NCI-H1417 (cell line): Measurements from ENCODE around the gene CACNA1D.

Experiments used
- DNase-seq, 3 experiments: peaks; one replicate each; lab custom pipeline; 2025; lab: John Stamatoyannopoulos, UW

The CACNA1D gene

DNA sequence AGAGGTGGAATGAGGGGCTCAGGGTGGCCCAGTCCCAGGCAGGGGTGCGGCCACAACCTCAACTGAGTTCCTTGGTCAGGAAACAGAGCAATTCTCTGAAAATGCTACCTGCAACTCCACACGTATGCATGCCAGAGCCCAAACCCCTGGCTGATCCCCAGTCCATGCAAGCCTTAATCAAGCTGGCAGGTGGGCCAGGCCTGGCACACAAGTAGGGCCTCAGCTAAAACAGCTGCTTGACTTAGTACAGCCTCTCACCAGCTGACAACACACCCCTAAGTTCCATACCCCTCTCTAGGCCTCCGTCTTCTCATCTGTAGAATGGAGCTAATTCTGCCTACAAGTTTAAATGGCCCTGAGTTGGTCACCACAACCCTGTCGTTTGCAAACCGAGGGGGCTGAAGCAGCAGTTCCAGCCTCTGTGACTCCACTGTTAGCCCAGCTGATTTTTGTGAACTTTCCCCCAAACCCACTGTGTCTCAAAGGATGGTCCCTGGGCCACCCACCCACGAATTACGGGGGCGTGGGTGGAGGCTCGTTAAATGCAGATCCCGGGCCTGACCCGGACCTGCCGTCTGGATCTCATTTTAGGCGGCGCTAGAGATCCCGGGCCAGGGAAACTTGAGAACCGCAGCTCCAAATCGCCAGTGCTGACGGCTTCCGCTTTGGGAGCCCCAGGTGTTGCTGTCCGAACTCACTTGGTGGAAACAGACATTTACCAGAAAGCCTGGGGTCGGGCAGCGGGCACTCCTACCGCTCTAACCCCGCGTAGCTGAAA lies 350.9 kb downstream of the CACNA1D start:
- DNase-seq = peak in 1 of 3 experiments; percentile 24

DNA sequence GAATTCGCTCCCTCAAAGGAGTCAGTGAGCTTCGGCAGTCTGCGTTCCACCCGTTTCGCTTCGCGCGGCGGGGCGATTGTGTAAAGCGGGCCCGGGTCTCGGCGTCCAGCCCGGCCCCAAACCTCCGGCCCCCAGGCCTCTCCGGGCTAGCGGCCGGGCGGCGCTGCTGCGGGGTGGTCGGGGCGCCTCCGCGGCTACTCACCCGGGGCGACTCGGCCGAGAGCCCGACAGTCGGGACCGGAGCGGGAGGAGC lies 351.4 kb downstream of the CACNA1D start:
- DNase-seq = peak in 1 of 3 experiments; percentile 55

DNA sequence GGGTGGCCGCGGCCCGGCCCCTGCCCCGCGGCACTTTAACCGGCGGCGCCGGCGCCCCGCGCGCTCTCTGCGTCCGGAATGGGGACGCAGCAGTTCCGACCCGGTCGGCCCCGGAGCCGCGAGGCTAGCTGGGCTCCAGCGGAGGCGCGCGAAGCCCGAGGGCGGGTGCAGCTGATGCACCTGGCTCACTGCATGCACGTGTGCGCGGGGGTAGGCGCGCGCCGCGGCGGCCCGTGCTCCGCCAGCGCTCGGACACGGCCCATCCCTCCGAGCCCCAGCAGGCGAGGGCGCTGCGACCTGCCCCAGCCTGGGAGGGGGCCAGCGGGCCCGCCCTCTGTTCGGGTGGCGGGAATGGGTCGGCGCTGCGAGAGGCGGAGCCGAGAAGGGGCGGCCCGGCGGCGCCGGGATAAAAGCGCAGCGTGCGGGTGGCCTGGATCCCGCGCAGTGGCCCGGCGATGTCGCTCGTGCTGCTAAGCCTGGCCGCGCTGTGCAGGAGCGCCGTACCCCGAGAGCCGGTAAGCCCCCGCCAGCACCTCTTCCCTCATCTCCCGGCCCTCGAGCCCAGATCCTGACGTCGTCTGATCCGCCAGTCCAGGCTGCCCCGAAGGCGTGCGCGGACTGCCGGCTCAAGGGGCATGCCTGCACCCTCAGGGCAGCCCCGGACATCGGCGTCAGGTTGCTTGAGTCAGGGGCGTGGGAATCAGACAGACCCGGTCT lies 351.9 kb downstream of the CACNA1D start, which contains the start of the genes CHDH and IL17RB:
CHDH (minus strand) TSS at position 286 of the 717 bp plus-strand sequence. CDS start 22,411 bp downstream, outside the sequence.
IL17RB (plus strand) TSS at position 435 of the 717 bp plus-strand sequence; CDS start at position 456, 21 bp downstream.
- DNase-seq = peak; percentile 26 to 72 (median 62)

DNA sequence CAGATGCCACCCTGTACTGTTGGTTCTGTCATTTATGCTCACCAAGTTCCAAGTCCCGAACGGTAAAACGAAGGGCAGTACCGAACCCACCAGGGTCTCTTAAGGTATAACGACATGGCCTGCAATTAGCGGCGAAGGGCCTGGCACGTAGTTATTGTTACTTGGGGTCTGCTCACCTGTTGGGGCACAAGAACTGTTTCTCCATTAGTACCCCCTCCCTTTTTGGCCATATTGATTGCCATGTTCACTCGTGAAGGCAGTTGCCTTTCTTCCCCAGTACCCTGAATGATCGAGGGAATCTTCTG lies 352.4 kb downstream of the CACNA1D start:
- DNase-seq = no peak

DNA sequence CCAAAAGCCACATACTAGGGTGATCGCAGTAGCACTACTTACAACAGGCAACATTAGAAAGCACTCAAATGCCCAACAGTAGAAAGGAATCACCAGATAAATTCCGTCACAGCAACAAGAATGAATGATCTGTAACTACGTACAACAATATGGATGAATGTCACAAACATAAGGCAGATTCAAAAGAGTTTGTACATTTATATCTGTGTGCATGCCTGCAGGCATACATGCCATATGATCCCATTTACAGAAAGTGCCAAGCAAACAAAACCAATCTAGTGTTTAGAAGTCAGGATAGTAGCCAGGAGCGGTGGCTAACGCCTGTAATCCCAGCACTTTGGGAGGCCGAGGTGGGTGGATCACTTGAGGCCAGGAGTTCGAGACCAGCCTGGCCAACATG lies 355.5 kb downstream of the CACNA1D start:
- DNase-seq = no peak

DNA sequence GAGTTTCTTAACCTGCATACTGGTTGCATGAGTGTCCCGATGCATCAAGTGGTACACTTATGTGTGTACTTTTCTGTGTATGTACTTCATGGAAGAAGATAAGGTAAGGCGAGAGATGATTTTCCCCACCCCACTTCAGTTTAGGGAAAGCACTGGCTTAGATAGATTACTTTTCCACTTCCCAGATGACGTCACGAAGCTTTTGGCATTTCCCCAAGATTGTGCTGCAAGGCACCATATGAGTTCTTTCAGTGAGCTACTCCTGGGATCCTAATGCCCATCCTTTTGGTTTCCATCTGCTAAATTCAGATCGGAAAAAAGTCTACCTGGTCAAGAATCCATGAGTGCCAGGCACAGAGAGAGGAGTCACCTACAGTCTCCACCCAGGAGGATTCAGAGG lies 356.5 kb downstream of the CACNA1D start:
- no peak for DNase-seq

DNA sequence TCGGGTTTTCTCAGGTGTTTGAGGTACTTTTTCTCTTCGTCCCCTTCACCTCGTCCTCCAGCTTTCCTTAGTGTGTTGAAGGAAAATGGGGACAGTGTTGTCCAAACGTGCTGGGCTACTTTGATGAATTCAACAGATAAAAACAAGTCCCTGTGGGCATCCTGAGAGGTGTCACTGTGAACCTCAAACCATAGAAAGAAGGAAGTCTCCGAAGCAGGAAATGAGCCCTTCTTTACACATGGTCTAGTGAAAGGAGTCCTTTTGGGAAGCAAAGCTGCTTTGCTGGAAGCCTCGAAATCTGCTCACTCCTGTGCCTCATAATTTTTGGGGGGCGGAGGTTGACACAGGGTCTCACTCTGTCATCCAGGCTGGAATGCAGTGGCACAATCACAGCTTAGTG lies 362.6 kb downstream of the CACNA1D start:
- no peak for DNase-seq

DNA sequence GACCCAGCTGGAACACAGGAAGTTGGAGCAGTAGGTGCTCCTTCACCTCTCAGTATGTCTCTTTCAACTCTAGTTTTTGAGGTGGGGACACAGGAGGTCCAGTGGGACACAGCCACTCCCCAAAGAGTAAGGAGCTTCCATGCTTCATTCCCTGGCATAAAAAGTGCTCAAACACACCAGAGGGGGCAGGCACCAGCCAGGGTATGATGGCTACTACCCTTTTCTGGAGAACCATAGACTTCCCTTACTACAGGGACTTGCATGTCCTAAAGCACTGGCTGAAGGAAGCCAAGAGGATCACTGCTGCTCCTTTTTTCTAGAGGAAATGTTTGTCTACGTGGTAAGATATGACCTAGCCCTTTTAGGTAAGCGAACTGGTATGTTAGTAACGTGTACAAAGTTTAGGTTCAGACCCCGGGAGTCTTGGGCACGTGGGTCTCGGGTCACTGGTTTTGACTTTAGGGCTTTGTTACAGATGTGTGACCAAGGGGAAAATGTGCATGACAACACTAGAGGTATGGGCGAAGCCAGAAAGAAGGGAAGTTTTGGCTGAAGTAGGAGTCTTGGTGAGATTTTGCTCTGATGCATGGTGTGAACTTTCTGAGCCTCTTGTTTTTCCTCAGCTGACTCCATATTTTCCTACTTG lies 363.8 kb downstream of the CACNA1D start:
- no peak for DNase-seq

DNA sequence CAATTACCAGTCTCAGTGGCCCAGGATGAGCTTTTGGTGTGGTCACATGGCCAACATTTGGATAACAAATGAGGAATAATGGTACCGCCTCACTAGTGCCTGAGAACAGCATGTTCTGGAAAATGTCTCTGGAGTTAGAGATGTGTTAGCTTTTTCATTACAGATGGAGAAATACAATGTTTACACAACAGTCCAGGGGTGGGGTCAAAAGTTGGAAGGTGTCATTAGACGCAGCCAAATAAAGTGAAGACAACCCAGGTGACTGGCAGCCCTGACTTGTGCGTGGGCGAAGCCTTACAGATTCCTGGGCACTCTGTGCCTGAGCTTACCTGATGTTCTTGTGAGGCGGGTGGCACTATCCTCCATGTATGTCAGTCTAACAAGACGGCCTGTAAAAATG lies 364.8 kb downstream of the CACNA1D start:
- no peak for DNase-seq

DNA sequence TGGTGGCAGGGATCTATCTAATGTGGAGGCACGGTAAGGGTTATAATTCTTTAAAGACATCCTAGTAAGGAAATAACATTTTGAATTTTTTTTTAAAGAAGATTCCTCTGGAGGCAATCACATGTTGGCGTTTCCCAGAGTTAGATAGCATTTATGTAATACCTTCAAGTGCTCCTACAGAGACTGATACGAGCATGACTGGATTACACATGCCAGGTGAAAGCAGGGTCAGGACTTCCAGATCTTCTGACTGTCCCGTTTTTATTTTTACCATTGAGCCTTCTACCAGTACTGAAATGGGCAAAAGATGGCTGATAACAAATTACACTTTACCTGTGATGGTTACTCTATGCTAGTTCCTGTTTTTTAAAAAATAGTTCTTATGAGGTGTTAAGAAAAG lies 365.8 kb downstream of the CACNA1D start:
- no peak for DNase-seq

DNA sequence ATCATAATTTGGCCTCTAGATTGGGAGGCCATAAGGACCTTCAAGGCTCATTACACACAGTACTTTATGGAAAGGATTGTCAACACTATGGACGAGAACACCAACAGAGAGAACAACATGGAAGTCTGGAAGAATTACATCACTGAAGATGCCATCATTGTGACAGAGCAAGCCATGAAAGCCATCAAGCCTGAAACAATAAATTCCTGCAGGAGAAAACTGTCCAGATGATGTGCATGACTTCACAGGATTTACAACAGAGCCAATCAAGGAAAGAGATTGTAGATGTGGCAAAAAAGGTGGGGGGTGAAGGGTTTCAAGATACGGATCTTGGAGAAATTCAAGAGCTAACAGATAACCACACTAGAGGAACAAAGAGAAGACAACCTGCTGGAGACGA lies 367.8 kb downstream of the CACNA1D start:
- DNase-seq = no peak

DNA sequence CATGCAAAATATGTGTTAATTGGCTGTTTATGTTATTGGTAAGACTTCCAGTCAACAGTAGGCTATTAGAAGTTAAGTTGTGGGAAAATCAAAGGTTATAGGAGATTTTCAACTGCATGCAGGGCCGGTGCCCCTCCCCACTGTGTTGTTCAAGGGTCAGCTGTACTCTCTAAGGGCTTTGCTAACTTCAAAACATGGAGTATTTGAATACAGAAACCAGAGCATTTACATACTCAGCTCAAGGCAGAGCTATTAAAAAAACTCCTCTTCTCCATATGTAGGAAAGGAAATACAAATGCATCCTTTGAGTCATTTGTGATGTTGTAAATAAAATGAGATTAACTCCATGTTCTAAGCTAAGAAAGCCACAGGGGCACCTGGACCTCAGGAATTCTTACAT lies 368.7 kb downstream of the CACNA1D start:
- no peak for DNase-seq
